Activated T-helper 2 cell treated with anti-CD3 and anti-CD28 coated beads, Interferon-gamma antibody, Interleukin-2, Interleukin-4, amounts not matched to agents 10 μg/mL and 5 μg/mL and 100 μg/mL, durations not matched to agents 14 hours and 24 hours and 36 hours (primary cell): ENCODE data around the gene TRMT10A. TPM values are rescaled to one million over a fixed set of nuclear protein-coding genes. Genes with fewer than 3 reads are reported as not detected.
"Not testable (repeated sequence)": the region's sequence is repeated elsewhere in the genome, so short reads cannot be mapped to it uniquely, and the experiment has no call there.

Experiments
- DNase-seq: peaks from one replicate; pipeline ENCODE4 v3.0.0; 2021; ENCODE audit warnings: low spot score
- H3K27ac Mint-ChIP-seq: one replicate; pipeline ENCODE4 v1.8.0; 2021; ENCODE audit warnings: mixed read lengths
- H3K27me3 Mint-ChIP-seq: one replicate; pipeline ENCODE4 v1.8.0; 2021; ENCODE audit warnings: low read depth, mixed read lengths
- H3K36me3 Mint-ChIP-seq: one replicate; pipeline ENCODE4 v1.8.0; 2021; ENCODE audit warnings: low read depth, mixed read lengths
- H3K4me1 Mint-ChIP-seq: one replicate; pipeline ENCODE4 v1.8.0; 2021; ENCODE audit warnings: low read depth, mixed read lengths
- H3K4me3 Mint-ChIP-seq: one replicate; pipeline ENCODE4 v1.8.0; 2021; ENCODE audit warnings: low read depth, mild to moderate bottlenecking, moderate library complexity, mixed read lengths
- H3K9me3 Mint-ChIP-seq: one replicate; pipeline ENCODE4 v1.8.0; 2021; ENCODE audit warnings: mixed read lengths
- intact Hi-C: fragments of 100-400 bp; cut with micrococcal nuclease; formaldehyde crosslinking; loops from one replicate; pipeline ENCODE4 v1.15.1; 2023
- total RNA-seq: library from RNA; stranded (reverse); gene quantifications from 2 replicates; pipeline ENCODE4 v1.2.3, GENCODE V29; 2022

TRMT10A gene
- total RNA-seq, 1 donor from 2014 or later = 8.4 TPM

- no peak overlapping the region for H3K4me3 Mint-ChIP-seq
- no peaks in the 10 kb centered on the region for H3K9me3 Mint-ChIP-seq
- H3K27me3 Mint-ChIP-seq = peaks cover 6% of the 10 kb centered on the region
- intact Hi-C loops = no loop called here
- no peaks in the 10 kb centered on the region for H3K36me3 Mint-ChIP-seq
- no peak overlapping the region for H3K27ac Mint-ChIP-seq
- no peak for DNase-seq
- no peaks in the 10 kb centered on the region for H3K4me1 Mint-ChIP-seq
Observed at GRCh38 chr4:99536271-99536670, 27.6 kb downstream of the TRMT10A start.

- H3K27ac Mint-ChIP-seq, H3K36me3 Mint-ChIP-seq, H3K9me3 Mint-ChIP-seq, H3K4me3 Mint-ChIP-seq, DNase-seq, H3K4me1 Mint-ChIP-seq, H3K27me3 Mint-ChIP-seq, intact Hi-C loops: not testable (repeated sequence)
Observed at GRCh38 chr4:99534699-99535098, 29.1 kb downstream of the TRMT10A start.

GRCh38 chr4:99529956-99530355 lies 33.9 kb downstream of the TRMT10A start:
- no peak overlapping the region for H3K4me3 Mint-ChIP-seq
- no peak for DNase-seq
- no peaks in the 10 kb centered on the region for H3K36me3 Mint-ChIP-seq
- intact Hi-C loops = no loop called here
- no peaks in the 10 kb centered on the region for H3K4me1 Mint-ChIP-seq
- no peaks in the 10 kb centered on the region for H3K9me3 Mint-ChIP-seq
- H3K27ac Mint-ChIP-seq = no peak overlapping the region
- H3K27me3 Mint-ChIP-seq = peaks cover 6% of the 10 kb centered on the region

GRCh38 chr4:99529228-99529627 lies 34.6 kb downstream of the TRMT10A start:
- H3K27ac Mint-ChIP-seq = no peak overlapping the region
- intact Hi-C loops = no loop called here
- H3K36me3 Mint-ChIP-seq = no peaks in the 10 kb centered on the region
- H3K27me3 Mint-ChIP-seq = peaks cover 6% of the 10 kb centered on the region
- no peak overlapping the region for H3K4me3 Mint-ChIP-seq
- no peak for DNase-seq
- no peaks in the 10 kb centered on the region for H3K4me1 Mint-ChIP-seq
- H3K9me3 Mint-ChIP-seq = no peaks in the 10 kb centered on the region

GRCh38 chr4:99518601-99519295 lies 45.1 kb downstream of the TRMT10A start:
- intact Hi-C loops = no loop called here

GRCh38 chr4:99510721-99511120 lies 53.1 kb downstream of the TRMT10A start, which contains the start of gene C4orf17:
C4orf17 (plus strand) TSS chr4:99511021; CDS start chr4:99513082, 2,061 bp downstream.
- Mint-ChIP-seq H3K9me3 (peaks cover 11% of the 10 kb centered on the region), H3K27me3 (no peaks in the 10 kb centered on the region), H3K27ac (no peak within 1 kb of the TSS), H3K4me1 (peaks cover 26% of the 10 kb centered on the region), H3K36me3 (peaks cover 3% of the 10 kb centered on the region), H3K4me3 (no peak within 1 kb of the TSS)
- DNase-seq = no peak
- intact Hi-C loops = no loop called here

More at GRCh38 chr4:99518601-99519295, 45.1 kb downstream of the TRMT10A start:
- Mint-ChIP-seq H3K36me3 (no peaks in the 10 kb centered on the region), H3K27ac (no peak overlapping the region), H3K4me1 (no peaks in the 10 kb centered on the region), H3K27me3 (peaks cover 2% of the 10 kb centered on the region), H3K4me3 (no peak overlapping the region), H3K9me3 (no peaks in the 10 kb centered on the region)
- DNase-seq = no peak

GRCh38 chr4:99507762-99508161 lies 56.1 kb downstream of the TRMT10A start:
- H3K27me3 Mint-ChIP-seq = no peaks in the 10 kb centered on the region
- peaks cover 11% of the 10 kb centered on the region for H3K9me3 Mint-ChIP-seq
- H3K36me3 Mint-ChIP-seq = peaks cover 3% of the 10 kb centered on the region
- peak overlapping the region; percentile 65 for H3K27ac Mint-ChIP-seq
- H3K4me3 Mint-ChIP-seq = no peak overlapping the region
- H3K4me1 Mint-ChIP-seq = peaks cover 32% of the 10 kb centered on the region
- intact Hi-C loops = loop anchor here (1.0 to 5.0 kb wide), 4 partner anchors 56 to 1365 kb away; partner anchors contain the start of genes DNAJB14 and STPG2
- DNase-seq = peak; percentile 40

- Mint-ChIP-seq H3K27me3 (no peaks in the 10 kb centered on the region), H3K4me1 (peaks cover 32% of the 10 kb centered on the region), H3K27ac (peak overlapping the region; percentile 65), H3K36me3 (peaks cover 3% of the 10 kb centered on the region), H3K4me3 (no peak overlapping the region), H3K9me3 (peaks cover 11% of the 10 kb centered on the region)
- DNase-seq = no peak
- intact Hi-C loops = loop anchor here (1.0 to 5.0 kb wide), 4 partner anchors 56 to 1365 kb away; partner anchors contain the start of genes DNAJB14 and STPG2
Observed at GRCh38 chr4:99507349-99507748, 56.5 kb downstream of the TRMT10A start.

GRCh38 chr4:99506781-99507180 lies 57.1 kb downstream of the TRMT10A start:
- Mint-ChIP-seq H3K9me3 (peaks cover 11% of the 10 kb centered on the region), H3K27ac (no peak overlapping the region), H3K36me3 (peaks cover 3% of the 10 kb centered on the region), H3K4me3 (no peak overlapping the region), H3K4me1 (peaks cover 32% of the 10 kb centered on the region), H3K27me3 (no peaks in the 10 kb centered on the region)
- DNase-seq = no peak
- intact Hi-C loops = loop anchor here (1.0 to 5.0 kb wide), 4 partner anchors 57 to 1364 kb away; partner anchors contain the start of genes DNAJB14 and STPG2

- intact Hi-C loops = loop anchor here (5.0 kb wide), 2 partner anchors 442 to 1363 kb away; partner anchors contain the start of genes DNAJB14 and STPG2
- Mint-ChIP-seq H3K4me3 (no peak overlapping the region), H3K27me3 (peaks cover 3% of the 10 kb centered on the region), H3K27ac (no peak overlapping the region), H3K4me1 (peaks cover 32% of the 10 kb centered on the region), H3K36me3 (peaks cover 3% of the 10 kb centered on the region), H3K9me3 (peaks cover 11% of the 10 kb centered on the region)
- no peak for DNase-seq
Observed at GRCh38 chr4:99504804-99505502, 58.9 kb downstream of the TRMT10A start.

Other genes with a start within 250 kb of the TRMT10A start
- not detected in 2 replicates for gene ADH1B, start 242.6 kb downstream of the TRMT10A start, total RNA-seq
- not detected in 2 replicates for gene ADH1C, start 211.3 kb downstream of the TRMT10A start, total RNA-seq
- not detected in 2 replicates for gene ADH7, start 128.7 kb downstream of the TRMT10A start, total RNA-seq
- not detected in 2 replicates for gene C4orf17, start 53.0 kb downstream of the TRMT10A start, total RNA-seq
- gene MTTP, start 10.8 kb upstream of the TRMT10A start, total RNA-seq = not detected in 2 replicates
- gene C4orf54, start 93.8 kb upstream of the TRMT10A start, total RNA-seq = not detected in 2 replicates